ENCODE measurements around the gene B3GALT6.
"Not testable (repeated sequence)": the region's sequence is repeated elsewhere in the genome, so short reads cannot be mapped to it uniquely, and the experiment has no call there.

B3GALT6 gene

DNA sequence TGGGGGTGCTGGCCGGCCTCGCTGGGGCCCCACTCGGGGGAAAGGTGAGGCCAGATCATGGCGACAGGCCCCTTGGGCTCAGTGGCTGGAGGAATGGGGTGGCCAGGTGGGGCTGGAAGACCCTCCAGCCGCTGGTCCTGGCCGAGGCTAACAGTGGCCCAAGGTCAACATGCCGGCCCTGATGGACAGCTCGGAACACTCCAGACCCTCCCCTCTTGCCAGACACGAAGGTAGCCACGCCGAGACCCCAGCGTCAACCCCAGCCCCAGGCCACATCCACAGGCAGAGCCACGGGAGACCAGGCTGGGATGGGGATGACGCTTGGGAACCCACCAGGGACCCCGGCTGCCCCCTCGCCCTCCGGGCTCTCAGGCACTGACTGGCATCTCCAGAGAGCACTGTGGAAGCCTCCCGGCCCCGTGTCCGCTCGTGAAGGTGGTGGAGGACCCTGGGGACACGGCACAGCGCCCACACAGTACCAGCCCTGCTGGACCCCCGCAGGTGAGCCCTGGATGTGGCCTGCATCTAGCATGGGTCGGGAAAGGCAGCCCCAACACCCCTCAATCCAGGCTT is 15.4 kb downstream of the B3GALT6 start:
- Histone ChIP-seq H3K4me3 (ENCODE audit: low read depth, low read length) (no peak overlapping the region), H3K36me3 (peaks cover 8% of the 10 kb centered on the region; the same call in 1 of the 2 replicates), H3K9me3 (ENCODE audit: severe bottlenecking) (no peaks in the 10 kb centered on the region), H3K27me3 (ENCODE audit: insufficient read depth, low read depth, severe bottlenecking) (no peaks in the 10 kb centered on the region), H3K27ac (no peak overlapping the region)
- DNase-seq = no peak
- TF ChIP-seq, protein P1, sequence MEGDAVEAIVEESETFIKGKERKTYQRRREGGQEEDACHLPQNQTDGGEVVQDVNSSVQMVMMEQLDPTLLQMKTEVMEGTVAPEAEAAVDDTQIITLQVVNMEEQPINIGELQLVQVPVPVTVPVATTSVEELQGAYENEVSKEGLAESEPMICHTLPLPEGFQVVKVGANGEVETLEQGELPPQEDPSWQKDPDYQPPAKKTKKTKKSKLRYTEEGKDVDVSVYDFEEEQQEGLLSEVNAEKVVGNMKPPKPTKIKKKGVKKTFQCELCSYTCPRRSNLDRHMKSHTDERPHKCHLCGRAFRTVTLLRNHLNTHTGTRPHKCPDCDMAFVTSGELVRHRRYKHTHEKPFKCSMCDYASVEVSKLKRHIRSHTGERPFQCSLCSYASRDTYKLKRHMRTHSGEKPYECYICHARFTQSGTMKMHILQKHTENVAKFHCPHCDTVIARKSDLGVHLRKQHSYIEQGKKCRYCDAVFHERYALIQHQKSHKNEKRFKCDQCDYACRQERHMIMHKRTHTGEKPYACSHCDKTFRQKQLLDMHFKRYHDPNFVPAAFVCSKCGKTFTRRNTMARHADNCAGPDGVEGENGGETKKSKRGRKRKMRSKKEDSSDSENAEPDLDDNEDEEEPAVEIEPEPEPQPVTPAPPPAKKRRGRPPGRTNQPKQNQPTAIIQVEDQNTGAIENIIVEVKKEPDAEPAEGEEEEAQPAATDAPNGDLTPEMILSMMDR (IDR thresholded peaks at IDR 0.05; ENCODE audit: low read depth, low read length) = no peak

DNA sequence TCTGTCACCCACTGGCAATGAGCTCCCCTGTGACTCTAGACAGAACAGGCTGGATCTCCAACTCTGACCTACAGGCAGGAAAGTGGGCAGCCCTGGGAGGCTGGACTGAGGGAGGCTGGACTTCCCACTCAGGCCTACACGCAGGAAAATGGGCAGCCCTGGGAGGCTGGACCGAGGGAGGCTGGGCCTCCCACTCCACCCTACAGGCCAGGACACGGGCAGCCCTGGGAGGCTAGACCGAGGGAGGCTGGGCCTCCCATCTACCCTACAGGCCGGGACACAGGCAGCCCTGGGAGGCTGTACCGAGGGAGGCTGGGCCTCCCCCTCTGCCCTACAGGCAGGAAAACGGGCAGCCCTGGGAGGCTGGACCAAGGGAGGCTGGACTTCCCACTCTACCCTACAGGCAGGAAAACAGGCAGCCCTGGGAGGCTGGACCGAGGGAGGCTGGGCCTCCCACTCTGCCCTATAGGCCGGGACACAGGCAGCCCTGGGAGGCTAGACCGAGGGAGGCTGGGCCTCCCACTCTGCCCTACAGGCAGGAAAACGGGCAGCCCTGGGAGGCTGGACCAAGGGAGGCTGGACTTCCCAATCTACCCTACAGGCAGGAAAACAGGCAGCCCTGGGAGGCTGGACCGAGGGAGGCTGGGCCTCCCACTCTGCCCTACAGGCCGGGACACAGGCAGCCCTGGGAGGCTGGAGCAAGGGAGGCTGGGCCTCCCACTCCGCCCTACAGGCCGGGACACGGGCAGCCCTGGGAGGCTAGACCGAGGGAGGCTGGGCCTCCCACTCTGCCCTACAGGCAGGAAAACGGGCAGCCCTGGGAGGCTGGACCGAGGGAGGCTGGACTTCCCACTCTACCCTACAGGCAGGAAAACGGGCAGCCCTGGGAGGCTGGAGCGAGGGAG is 16.2 kb downstream of the B3GALT6 start:
- peaks cover 15% of the 10 kb centered on the region for H3K36me3 ChIP-seq
- not testable (repeated sequence) for H3K27me3 ChIP-seq (ENCODE audit: insufficient read depth, low read depth, severe bottlenecking); H3K4me3 ChIP-seq (ENCODE audit: low read depth, low read length); H3K27ac ChIP-seq; DNase-seq; H3K9me3 ChIP-seq (ENCODE audit: severe bottlenecking)

DNA sequence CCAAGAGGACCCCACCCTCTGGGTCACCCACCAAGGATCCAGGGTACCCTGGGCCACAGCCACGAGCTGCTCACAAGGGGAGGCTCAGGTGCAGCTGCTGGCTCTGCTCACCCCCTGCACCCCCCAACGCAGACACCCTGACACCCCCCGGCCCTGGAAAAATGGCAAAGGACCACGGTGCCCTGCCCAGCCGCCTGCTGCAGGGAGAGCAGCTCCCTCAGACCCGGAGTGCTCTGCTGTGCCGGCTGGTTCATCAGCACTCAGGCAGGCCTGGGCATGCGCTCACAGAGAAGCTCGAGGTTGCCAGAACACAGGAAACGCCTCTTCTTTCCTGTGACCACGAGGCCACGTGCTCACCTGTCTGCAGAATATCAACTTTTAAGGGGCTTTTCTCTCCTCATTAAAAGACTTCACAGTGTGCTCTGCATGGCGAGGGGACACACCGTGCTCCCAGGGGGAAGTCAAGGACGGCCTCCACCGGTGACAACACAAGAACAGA is 18.8 kb downstream of the B3GALT6 start:
- TF ChIP-seq, protein P1 (IDR thresholded peaks at IDR 0.05; ENCODE audit: low read depth, low read length) = no peak

DNA sequence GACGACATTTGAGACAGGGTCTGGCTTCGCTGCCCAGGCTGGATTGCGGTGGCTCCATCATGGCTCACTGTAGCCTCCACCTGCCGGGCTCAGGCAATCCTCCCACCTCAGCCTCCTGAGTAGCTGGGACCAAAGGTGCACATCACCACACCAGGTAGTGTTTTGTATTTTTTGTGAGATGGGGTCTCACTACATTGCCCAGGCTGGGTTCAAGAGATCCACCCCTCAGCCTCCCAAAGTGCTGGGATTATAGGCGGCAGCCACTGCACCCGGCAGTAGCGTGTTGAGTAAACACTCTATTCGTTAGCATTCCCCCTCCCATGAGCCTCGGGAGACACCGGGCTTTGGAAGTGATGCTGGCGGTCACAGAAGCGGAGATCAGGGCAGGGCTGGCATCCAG is 21.3 kb downstream of the B3GALT6 start:
- Histone ChIP-seq H3K9me3 (ENCODE audit: severe bottlenecking) (no peaks in the 10 kb centered on the region), H3K36me3 (peaks cover 47% of the 10 kb centered on the region), H3K4me3 (ENCODE audit: low read depth, low read length) (no peak overlapping the region), H3K27ac (no peak overlapping the region), H3K27me3 (ENCODE audit: insufficient read depth, low read depth, severe bottlenecking) (no peaks in the 10 kb centered on the region)
- TF ChIP-seq, protein P1 (IDR thresholded peaks at IDR 0.05; ENCODE audit: low read depth, low read length) = no peak
- no peak for DNase-seq

More for the DNA sequence above, 18.8 kb downstream of the B3GALT6 start:
- Histone ChIP-seq H3K27ac (peak overlapping the region; percentile 72), H3K36me3 (peaks cover 39% of the 10 kb centered on the region), H3K4me3 (ENCODE audit: low read depth, low read length) (no peak overlapping the region), H3K9me3 (ENCODE audit: severe bottlenecking) (no peaks in the 10 kb centered on the region), H3K27me3 (ENCODE audit: insufficient read depth, low read depth, severe bottlenecking) (no peaks in the 10 kb centered on the region)
- peak; percentile 53 for DNase-seq

DNA sequence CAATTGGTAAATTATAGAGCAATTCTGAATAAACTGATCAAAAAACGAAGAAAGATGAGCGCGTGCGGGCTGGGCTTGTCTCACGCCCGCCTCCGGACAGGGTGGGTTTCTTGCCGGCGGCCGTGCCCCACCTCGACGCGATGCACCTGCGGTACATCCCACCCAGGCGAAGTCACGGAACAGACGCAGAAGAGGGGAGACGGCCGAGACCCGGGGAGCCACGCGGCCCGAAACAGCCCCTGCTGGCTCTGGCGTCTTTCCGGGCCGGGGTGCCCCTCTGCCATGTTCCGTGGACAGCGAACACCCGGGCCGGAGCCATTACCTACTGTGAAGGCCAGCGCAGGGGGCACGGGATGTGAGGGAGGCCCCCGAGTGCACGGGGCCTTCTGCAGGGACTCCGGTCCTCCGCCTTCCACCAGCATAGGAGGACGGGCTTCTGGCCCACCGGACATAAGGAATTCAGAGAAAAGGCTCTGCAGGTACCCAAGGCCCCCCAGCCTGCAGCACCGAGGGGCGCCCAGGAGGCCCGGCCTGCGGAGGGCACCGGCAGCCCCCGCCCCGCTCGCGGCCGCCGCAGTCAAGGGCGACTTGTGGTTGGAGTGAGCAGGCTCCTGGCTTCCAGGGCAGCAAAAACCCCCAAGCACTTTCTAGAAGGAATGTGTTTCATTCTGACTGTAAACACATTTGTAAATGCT is 22.1 kb downstream of the B3GALT6 start:
- TF ChIP-seq, protein P1 (IDR thresholded peaks at IDR 0.05; ENCODE audit: low read depth, low read length) = no peak
- Histone ChIP-seq H3K27ac (no peak overlapping the region), H3K36me3 (peaks cover 47% of the 10 kb centered on the region), H3K27me3 (ENCODE audit: insufficient read depth, low read depth, severe bottlenecking) (no peaks in the 10 kb centered on the region), H3K4me3 (ENCODE audit: low read depth, low read length) (no peak overlapping the region), H3K9me3 (ENCODE audit: severe bottlenecking) (no peaks in the 10 kb centered on the region)
- DNase-seq = no peak

DNA sequence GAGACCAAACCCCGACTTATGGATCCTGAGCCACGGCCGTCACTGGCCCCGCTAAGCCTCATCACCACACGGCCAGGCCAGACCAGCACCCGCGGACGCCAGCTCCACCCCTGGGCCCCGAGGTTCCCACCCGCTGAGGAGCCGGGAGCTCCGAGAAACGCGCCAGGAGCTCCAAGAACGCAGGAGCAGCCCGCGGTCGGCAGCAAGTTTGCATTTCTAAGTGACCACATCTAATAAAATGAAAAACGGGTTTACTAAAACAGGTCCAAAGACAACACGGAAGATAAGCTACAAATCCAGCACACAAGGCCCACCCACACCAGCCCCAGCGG is 22.6 kb downstream of the B3GALT6 start:
- Histone ChIP-seq H3K9me3 (ENCODE audit: severe bottlenecking) (no peaks in the 10 kb centered on the region), H3K4me3 (ENCODE audit: low read depth, low read length) (no peak overlapping the region), H3K27me3 (ENCODE audit: insufficient read depth, low read depth, severe bottlenecking) (no peaks in the 10 kb centered on the region), H3K27ac (no peak overlapping the region), H3K36me3 (peaks cover 47% of the 10 kb centered on the region)
- DNase-seq = no peak
- TF ChIP-seq, protein P1 (IDR thresholded peaks at IDR 0.05; ENCODE audit: low read depth, low read length) = no peak
